Panc1 (cell line): ENCODE results near the gene INTS11. TPM values are rescaled to one million over a fixed set of nuclear protein-coding genes. Genes with fewer than 3 reads are reported as not detected.

Experiments
- ATAC-seq: fragments of 200-7000 bp; cut with Tn5 transposase; 2 replicates; pipeline ENCODE4 v1.9.1; 2020; ENCODE audit warnings: mild to moderate bottlenecking, moderate library complexity
- BruUV-seq: library from RNA; stranded (reverse); fragments of 400-500 nt; replicated peaks from 2 replicates; lab custom pipeline; 2021; lab: Mats Ljungman, UMichigan
- CTCF ChIA-PET: fragments of 300-600 bp; sonication (Branson Sonifier 250); formaldehyde crosslinking; loops from one replicate; lab custom pipeline; 2022; ENCODE audit warnings: antibody characterized with exemption; lab: Charles Lee
- POLR2A ChIA-PET: fragments of 300-600 bp; sonication (Branson Sonifier 250); formaldehyde crosslinking; loops from one replicate; lab custom pipeline; 2022; ENCODE audit warnings: antibody characterized with exemption; lab: Charles Lee
- DNase-seq: peaks from one replicate; pipeline ENCODE4 v3.0.0-alpha.2; 2010; ENCODE audit warnings: low read depth, low spot score
- H3K27ac ChIP-seq: 2 replicates; pipeline ENCODE4 v1.5.1; 2011; ENCODE audit warnings: mild to moderate bottlenecking, low read length, inconsistent platforms
- H3K27me3 ChIP-seq: fragments of 200-500 bp; sonication (Bioruptor generic); 2 replicates; pipeline ENCODE4 v1.6.0; 2014; ENCODE audit warnings: low read length, inconsistent platforms; ENCODE audit not compliant: control insufficient read depth, insufficient read depth
- H3K36me3 ChIP-seq: fragments of 200-500 bp; sonication (Bioruptor generic); 2 replicates; pipeline ENCODE4 v1.5.1; 2014; ENCODE audit warnings: inconsistent platforms, mild to moderate bottlenecking, low read length, moderate library complexity; ENCODE audit not compliant: control insufficient read depth, insufficient read depth
- H3K4me1 ChIP-seq: 2 replicates; pipeline ENCODE4 v1.5.1; 2011; ENCODE audit warnings: inconsistent platforms, mild to moderate bottlenecking, low read length, moderate library complexity; ENCODE audit not compliant: control insufficient read depth, insufficient read depth
- H3K4me3 ChIP-seq, 2 experiments: 2 replicates each; pipeline ENCODE4 v1.5.1; 2011 to 2012; ENCODE audit warnings: low read depth in 2 of 2, low read length in 2 of 2, mild to moderate bottlenecking in 2 of 2, inconsistent platforms in 1 of 2, moderate library complexity in 1 of 2
- H3K9me3 ChIP-seq: fragments of 200-500 bp; sonication (Bioruptor generic); 2 replicates; pipeline ENCODE4 v1.5.1; 2014; ENCODE audit warnings: low read depth, mild to moderate bottlenecking, inconsistent platforms, low read length, moderate library complexity; ENCODE audit not compliant: control insufficient read depth, insufficient read depth
- POLR2AphosphoS5 ChIP-seq: IDR thresholded peaks from 2 replicates; pipeline ENCODE4 v1.6.1; 2012; ENCODE audit warnings: mild to moderate bottlenecking, low read depth, low read length, moderate library complexity
- SIN3A ChIP-seq: IDR thresholded peaks from 2 replicates; pipeline ENCODE4 v1.6.1; 2012; ENCODE audit warnings: low read depth, mild to moderate bottlenecking, low read length, moderate library complexity, borderline replicate concordance; ENCODE audit not compliant: insufficient read depth
- TCF7L2 ChIP-seq: IDR thresholded peaks from 2 replicates; pipeline ENCODE4 v1.6.1; 2011; ENCODE audit warnings: mild to moderate bottlenecking, low read depth, low read length, inconsistent platforms
- in situ Hi-C: cut with HindIII; loops from 2 replicates; pipeline ENCODE4 v1.10.0; 2016; ENCODE audit warnings: low sequenced_read_pairs, low pct_unique_long_range_greater_than_20kb
- intact Hi-C: fragments of 100-400 bp; cut with micrococcal nuclease; formaldehyde crosslinking; loops from one replicate; pipeline ENCODE4 v1.10.0; 2022; ENCODE audit not compliant: unreplicated experiment
- total RNA-seq: library from RNA; stranded (reverse); gene quantifications from one replicate; pipeline ENCODE4 v1.2.1, GENCODE V29; 2021; ENCODE audit not compliant: unreplicated experiment
- TF ChIP-seq, protein P1 (sequence below), 2 experiments: IDR thresholded peaks; 2 replicates each; pipeline ENCODE4 v1.6.1; 2011 to 2012; ENCODE audit warnings: low read depth in 2 of 2, control low read depth in 1 of 2, low read length in 1 of 2, mild to moderate bottlenecking in 1 of 2, moderate library complexity in 1 of 2; ENCODE audit not compliant: insufficient read depth in 1 of 2
- TF ChIP-seq, protein P2 (sequence below): fragments of 450-650 bp; IDR thresholded peaks from 2 replicates; pipeline ENCODE4 v1.5.1; 2017; ENCODE audit warnings: mild to moderate bottlenecking

Gene INTS11
- total RNA-seq, 1 experiment from 2014 or later: 114 TPM

DNA sequence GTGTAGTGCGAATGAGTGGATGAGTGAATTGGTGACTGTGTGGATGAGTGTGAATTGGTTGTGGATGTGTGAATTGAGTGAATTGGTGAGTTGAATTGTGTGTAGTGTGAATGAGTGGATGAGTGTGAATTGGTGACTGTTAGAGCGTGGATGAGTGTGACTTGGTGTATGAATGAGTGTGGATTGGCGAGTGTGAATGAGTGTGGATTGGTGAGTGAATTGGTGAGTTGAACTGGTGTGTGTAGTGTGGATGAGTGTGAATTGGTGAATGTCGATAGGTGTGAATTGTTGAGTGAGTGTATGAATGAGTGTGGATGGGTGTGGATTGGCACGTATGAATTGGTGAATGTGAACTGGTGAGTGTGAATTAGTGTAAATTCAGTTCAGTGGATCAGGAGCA lies 42.9 kb upstream of the INTS11 start:
- Histone ChIP-seq H3K4me3 (no peak overlapping the region), H3K4me1 (peaks cover 7% of the 10 kb centered on the region), H3K27me3 (no peaks in the 10 kb centered on the region), H3K27ac (no peak overlapping the region), H3K36me3 (no peaks in the 10 kb centered on the region), H3K9me3 (no peaks in the 10 kb centered on the region)
- intact Hi-C loops: no loop called here
- ChIA-PET POLR2A (no interaction called here), CTCF (no interaction called here)
- ATAC-seq (no peak), DNase-seq (no peak)
- BruUV-seq: no TSS peak
- in situ Hi-C loops: no loop called here
- TF ChIP-seq, protein P1, sequence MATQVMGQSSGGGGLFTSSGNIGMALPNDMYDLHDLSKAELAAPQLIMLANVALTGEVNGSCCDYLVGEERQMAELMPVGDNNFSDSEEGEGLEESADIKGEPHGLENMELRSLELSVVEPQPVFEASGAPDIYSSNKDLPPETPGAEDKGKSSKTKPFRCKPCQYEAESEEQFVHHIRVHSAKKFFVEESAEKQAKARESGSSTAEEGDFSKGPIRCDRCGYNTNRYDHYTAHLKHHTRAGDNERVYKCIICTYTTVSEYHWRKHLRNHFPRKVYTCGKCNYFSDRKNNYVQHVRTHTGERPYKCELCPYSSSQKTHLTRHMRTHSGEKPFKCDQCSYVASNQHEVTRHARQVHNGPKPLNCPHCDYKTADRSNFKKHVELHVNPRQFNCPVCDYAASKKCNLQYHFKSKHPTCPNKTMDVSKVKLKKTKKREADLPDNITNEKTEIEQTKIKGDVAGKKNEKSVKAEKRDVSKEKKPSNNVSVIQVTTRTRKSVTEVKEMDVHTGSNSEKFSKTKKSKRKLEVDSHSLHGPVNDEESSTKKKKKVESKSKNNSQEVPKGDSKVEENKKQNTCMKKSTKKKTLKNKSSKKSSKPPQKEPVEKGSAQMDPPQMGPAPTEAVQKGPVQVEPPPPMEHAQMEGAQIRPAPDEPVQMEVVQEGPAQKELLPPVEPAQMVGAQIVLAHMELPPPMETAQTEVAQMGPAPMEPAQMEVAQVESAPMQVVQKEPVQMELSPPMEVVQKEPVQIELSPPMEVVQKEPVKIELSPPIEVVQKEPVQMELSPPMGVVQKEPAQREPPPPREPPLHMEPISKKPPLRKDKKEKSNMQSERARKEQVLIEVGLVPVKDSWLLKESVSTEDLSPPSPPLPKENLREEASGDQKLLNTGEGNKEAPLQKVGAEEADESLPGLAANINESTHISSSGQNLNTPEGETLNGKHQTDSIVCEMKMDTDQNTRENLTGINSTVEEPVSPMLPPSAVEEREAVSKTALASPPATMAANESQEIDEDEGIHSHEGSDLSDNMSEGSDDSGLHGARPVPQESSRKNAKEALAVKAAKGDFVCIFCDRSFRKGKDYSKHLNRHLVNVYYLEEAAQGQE (IDR thresholded peaks at IDR 0.05; ENCODE audit: insufficient read depth in 1 of 2, low read depth in 2 of 2, low read length in 1 of 2): no peak
- no peak for TF ChIP-seq SIN3A
- TF ChIP-seq, protein P2, sequence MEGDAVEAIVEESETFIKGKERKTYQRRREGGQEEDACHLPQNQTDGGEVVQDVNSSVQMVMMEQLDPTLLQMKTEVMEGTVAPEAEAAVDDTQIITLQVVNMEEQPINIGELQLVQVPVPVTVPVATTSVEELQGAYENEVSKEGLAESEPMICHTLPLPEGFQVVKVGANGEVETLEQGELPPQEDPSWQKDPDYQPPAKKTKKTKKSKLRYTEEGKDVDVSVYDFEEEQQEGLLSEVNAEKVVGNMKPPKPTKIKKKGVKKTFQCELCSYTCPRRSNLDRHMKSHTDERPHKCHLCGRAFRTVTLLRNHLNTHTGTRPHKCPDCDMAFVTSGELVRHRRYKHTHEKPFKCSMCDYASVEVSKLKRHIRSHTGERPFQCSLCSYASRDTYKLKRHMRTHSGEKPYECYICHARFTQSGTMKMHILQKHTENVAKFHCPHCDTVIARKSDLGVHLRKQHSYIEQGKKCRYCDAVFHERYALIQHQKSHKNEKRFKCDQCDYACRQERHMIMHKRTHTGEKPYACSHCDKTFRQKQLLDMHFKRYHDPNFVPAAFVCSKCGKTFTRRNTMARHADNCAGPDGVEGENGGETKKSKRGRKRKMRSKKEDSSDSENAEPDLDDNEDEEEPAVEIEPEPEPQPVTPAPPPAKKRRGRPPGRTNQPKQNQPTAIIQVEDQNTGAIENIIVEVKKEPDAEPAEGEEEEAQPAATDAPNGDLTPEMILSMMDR: no peak
- TF ChIP-seq TCF7L2: no peak
- TF ChIP-seq POLR2AphosphoS5: no peak

DNA sequence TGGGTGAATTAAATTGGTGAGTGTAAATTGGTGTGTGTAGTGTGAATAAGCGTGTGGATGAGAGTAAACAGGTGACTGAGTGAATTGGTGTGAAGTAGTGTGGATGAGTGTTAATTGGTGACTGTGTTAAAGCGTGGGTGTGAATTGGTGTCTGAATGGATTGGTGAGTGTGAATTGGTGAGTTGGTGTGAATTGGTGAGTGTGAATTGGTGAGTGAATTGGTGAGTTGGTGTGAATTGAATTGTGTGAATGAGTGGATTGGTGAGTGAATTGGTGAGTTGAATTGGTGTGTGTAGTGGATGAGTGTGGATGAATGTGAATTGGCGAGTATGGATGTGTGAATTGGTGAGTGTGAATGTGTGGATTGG lies 42.2 kb upstream of the INTS11 start:
- POLR2A ChIA-PET: no interaction called here
- no peaks in the 10 kb centered on the region for H3K36me3 ChIP-seq
- DNase-seq (no peak), ATAC-seq (no peak)
- no peak overlapping the region for H3K27ac ChIP-seq
- TF ChIP-seq, protein P2: no peak
- TF ChIP-seq POLR2AphosphoS5: no peak
- TF ChIP-seq SIN3A: no peak
- no peak for TF ChIP-seq TCF7L2
- TF ChIP-seq, protein P1 (IDR thresholded peaks at IDR 0.05; ENCODE audit: insufficient read depth in 1 of 2, low read depth in 2 of 2, low read length in 1 of 2): no peak
- H3K27me3 ChIP-seq: no peaks in the 10 kb centered on the region
- BruUV-seq: no TSS peak
- in situ Hi-C loops (no loop called here), intact Hi-C loops (no loop called here)
- CTCF ChIA-PET: no interaction called here
- H3K4me1 ChIP-seq: peaks cover 7% of the 10 kb centered on the region
- H3K4me3 ChIP-seq: no peak overlapping the region
- H3K9me3 ChIP-seq: no peaks in the 10 kb centered on the region
